ENCODE measurements around the gene ZNF569.
"Not testable (repeated sequence)": the region's sequence is repeated elsewhere in the genome, so short reads cannot be mapped to it uniquely, and the experiment has no call there.

Gene ZNF569

DNA sequence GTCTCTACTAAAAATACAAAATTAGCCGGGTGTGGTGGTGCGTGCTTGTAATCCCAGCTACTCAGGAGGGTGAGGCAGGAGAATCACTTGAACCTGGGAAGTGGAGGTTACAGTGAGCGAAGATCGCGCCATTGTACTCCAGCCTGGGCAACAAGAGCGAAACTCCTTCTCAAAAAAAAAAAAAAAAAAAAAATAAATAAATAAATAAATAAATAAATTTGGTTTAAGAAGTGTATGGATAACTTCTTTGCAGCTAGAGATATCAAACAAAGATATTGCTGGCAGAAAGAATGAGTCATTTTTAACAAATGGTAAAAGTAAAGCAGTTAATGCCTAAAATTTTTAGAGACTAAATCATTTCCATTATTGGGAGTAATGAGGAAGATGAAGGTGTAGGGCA, 75.8 kb downstream of the ZNF569 start:
- DNase-seq = not testable (repeated sequence)

GRCh38 chr19:37389234-37389633, 78.0 kb downstream of the ZNF569 start:
- no peak for DNase-seq

DNA sequence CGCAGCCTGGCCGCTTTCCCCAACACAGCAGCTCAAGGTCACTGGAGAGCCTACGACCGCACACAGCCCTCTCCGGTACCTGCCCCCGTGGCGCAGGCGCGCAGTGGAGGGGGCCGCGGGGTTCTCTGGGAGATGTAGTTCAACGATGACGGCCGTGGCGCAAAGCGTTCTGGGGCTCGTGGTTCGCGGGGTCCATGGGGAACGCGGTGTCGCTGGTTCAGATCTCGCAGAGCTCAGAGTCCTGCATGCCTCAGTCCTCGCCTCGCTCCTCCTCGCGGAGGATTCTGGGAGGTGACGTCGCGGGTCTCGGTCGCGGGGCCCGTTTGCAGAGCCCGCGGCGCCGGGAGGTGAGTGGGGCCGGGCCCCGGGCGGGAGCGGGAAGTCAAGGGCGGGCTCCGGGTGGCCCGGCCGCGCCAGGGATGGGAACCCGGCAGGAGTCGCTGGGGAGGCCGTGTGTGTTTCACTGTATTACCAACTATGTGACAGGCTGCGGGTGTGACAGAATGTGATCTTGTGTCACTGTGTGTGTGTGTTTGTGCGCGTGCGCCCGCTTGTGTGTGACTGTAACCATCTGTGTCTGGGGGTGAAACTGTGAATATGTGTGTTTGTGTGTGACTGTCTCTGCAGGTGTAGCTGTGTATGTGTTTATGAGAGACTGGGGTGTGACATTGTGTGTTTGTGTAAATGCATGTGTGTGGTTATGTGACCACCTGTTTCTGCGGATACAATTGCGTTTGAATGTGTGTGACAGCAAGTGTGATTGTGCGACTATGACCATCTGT, 96.2 kb downstream of the ZNF569 start, which contains the start of gene ZNF527:
TSS of gene ZNF527 (plus strand) at position 220 of the 782 bp plus-strand sequence. CDS start 3,100 bp downstream, outside the sequence.
- DNase-seq = peak; percentile 97

DNA sequence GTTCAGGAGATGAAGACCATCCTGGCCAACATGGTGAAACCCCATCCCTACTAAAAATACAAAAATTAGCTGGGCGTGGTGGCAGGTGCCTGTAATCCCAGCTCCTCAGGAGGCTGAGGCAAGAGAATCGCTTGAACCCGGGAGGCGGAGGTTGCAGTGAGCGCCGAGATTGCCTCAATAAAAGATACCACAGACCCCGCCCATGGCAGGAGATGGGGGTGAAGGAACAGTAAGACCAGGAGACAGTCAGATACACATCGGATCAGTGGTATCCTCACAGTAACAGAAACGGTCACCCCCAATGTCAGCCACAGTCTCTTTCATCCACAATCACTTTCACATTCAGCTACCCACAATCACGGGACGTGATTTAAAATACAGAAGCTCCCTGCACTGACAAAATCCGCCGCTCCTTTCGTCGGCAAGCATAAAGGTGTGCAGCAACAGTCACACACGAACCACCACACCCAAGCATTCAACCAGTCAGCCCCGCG, 96.8 kb downstream of the ZNF569 start:
- DNase-seq = not testable (repeated sequence)

- no peak for DNase-seq
These were observed 104.5 kb downstream of the ZNF569 start for GRCh38 chr19:37362733-37363132.

DNA sequence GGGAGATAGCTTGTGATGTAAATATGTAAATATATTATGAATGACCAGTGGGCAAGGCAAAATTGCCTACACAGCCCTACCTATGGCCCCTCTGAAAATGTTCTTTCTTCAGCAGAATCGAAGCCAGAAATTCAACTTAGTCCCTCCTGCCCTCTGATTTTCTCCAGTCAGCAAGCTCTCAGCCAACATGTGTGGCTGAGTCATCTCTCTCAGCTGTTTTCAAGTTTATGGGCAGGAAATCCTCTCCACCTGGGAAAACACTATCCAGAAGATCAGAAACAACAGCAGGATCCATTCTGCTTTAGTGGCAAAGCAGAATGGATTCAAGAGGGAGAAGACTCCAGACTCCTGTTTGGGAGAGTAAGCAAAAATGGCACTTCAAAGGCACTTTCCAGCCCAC, 105.2 kb downstream of the ZNF569 start:
- DNase-seq = no peak

All from T1000 (cell line).